OCI-LY3 (cell line): Measurements from ENCODE around the gene METAP2.

Source experiments
- H2AFZ ChIP-seq: fragments of 200-600, 300-600 bp; shearing (Covaris generic); 2 replicates; pipeline ENCODE4 v1.6.0; 2014; ENCODE audit warnings: antibody characterized with exemption, low read depth, low read length
- H3K27ac ChIP-seq: fragments of 200-600, 300-600 bp; sonication (generic); 2 replicates; pipeline ENCODE4 v1.5.1; 2014; ENCODE audit warnings: mild to moderate bottlenecking, low read length, moderate library complexity, mixed read lengths
- H3K27me3 ChIP-seq: fragments of 200-600, 300-600 bp; sonication (generic); 2 replicates; pipeline ENCODE4 v1.6.1; 2014; ENCODE audit warnings: low read depth, low read length, mixed read lengths
- H3K36me3 ChIP-seq: fragments of 200-600, 300-600 bp; sonication (generic); replicated peaks from 2 replicates; pipeline ENCODE3; 2014; ENCODE audit warnings: low read depth, low read length, mixed read lengths
- H3K4me1 ChIP-seq: fragments of 300-600, 200-600 bp; sonication (generic); 2 replicates; pipeline ENCODE4 v1.6.1; 2014; ENCODE audit warnings: low read length, mixed read lengths
- H3K4me2 ChIP-seq: fragments of 200-600, 300-600 bp; sonication (generic); 2 replicates; pipeline ENCODE4 v1.6.1; 2014; ENCODE audit warnings: low read length, mixed read lengths
- H3K4me3 ChIP-seq: fragments of 300-600, 200-600 bp; sonication (generic); 2 replicates; pipeline ENCODE4 v1.5.1; 2014; ENCODE audit warnings: antibody characterized with exemption, mild to moderate bottlenecking, low read length, moderate library complexity
- H3K79me2 ChIP-seq: fragments of 300-600, 200-600 bp; shearing (Covaris generic); 2 replicates; pipeline ENCODE4 v1.6.1; 2014; ENCODE audit warnings: mild to moderate bottlenecking, low read length, mixed read lengths
- H3K9ac ChIP-seq: fragments of 300-600, 200-600 bp; shearing (Covaris generic); 2 replicates; pipeline ENCODE4 v1.6.0; 2014; ENCODE audit warnings: mild to moderate bottlenecking, low read length, moderate library complexity
- H3K9me3 ChIP-seq: fragments of 200-600, 300-600 bp; shearing (Covaris generic); 2 replicates; pipeline ENCODE4 v1.6.1; 2014; ENCODE audit warnings: low read length, mixed read lengths; ENCODE audit not compliant: insufficient read depth
- H4K20me1 ChIP-seq: fragments of 200-600, 300-600 bp; sonication (generic); 2 replicates; pipeline ENCODE4 v1.6.1; 2016; ENCODE audit warnings: low read length, mixed read lengths; ENCODE audit not compliant: insufficient read depth
- EZH2phosphoT487 ChIP-seq: fragments of 200-600 bp; shearing (Covaris generic); IDR thresholded peaks from 2 replicates; pipeline ENCODE4 v1.6.1; 2018; ENCODE audit warnings: antibody characterized with exemption, mixed run types, low read depth
- TF ChIP-seq, protein P1 (sequence below): fragments of 200-600, 300-600 bp; sonication (generic); IDR thresholded peaks from 2 replicates; pipeline ENCODE4 v1.5.1; 2014; ENCODE audit warnings: antibody characterized with exemption, low read length, low read depth

The METAP2 gene

DNA sequence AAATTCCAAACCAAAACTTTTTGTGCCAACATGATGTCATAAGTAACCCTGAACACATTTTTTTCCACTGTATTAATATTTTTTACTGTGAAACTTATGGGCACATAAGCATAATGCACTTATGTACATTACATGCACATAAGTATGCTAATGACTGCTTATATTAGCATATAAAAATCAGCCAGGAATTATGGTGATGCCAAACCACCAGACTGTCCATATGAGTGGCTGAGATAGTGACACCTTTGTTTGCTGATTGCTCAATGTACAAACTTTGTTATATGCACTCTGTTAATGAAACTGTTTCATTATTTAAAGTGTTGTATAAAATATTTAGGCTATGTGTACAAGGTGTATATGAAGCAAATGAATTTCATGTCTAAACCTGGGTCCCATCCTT, 45.0 kb downstream of the METAP2 start:
- no peaks in the 10 kb centered on the region for H3K4me1 ChIP-seq
- H3K4me2 ChIP-seq: no peak overlapping the region
- H4K20me1 ChIP-seq: no peaks in the 10 kb centered on the region
- no peak overlapping the region for H3K27ac ChIP-seq
- H3K9me3 ChIP-seq: no peaks in the 10 kb centered on the region
- H3K9ac ChIP-seq: no peak overlapping the region
- H2AFZ ChIP-seq: no peak overlapping the region
- TF ChIP-seq, protein P1, sequence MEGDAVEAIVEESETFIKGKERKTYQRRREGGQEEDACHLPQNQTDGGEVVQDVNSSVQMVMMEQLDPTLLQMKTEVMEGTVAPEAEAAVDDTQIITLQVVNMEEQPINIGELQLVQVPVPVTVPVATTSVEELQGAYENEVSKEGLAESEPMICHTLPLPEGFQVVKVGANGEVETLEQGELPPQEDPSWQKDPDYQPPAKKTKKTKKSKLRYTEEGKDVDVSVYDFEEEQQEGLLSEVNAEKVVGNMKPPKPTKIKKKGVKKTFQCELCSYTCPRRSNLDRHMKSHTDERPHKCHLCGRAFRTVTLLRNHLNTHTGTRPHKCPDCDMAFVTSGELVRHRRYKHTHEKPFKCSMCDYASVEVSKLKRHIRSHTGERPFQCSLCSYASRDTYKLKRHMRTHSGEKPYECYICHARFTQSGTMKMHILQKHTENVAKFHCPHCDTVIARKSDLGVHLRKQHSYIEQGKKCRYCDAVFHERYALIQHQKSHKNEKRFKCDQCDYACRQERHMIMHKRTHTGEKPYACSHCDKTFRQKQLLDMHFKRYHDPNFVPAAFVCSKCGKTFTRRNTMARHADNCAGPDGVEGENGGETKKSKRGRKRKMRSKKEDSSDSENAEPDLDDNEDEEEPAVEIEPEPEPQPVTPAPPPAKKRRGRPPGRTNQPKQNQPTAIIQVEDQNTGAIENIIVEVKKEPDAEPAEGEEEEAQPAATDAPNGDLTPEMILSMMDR: no peak
- TF ChIP-seq EZH2phosphoT487: no peak
- H3K27me3 ChIP-seq: no peaks in the 10 kb centered on the region
- H3K36me3 ChIP-seq: peaks cover 15% of the 10 kb centered on the region
- H3K79me2 ChIP-seq: no peaks in the 10 kb centered on the region
- no peak overlapping the region for H3K4me3 ChIP-seq

DNA sequence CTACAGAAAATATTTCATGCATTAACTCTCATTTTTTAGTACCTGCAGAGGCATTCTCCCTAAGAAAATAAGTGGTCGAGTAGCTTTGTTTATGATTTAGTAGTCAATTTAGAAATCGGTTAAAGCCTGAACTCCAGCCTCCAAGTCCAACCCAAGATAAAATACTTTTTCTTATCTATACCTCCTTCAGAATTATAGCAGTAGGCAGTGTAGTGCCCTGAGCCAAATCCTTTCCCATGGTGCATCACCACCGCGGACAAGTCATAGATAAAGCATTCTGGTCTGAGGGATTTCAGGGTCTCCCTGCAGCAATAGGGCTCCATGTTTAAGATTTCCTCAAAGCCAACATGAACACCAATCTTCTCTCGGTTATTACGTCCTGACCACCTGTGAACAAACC, 46.9 kb downstream of the METAP2 start:
- no peak overlapping the region for H3K9ac ChIP-seq
- no peak overlapping the region for H2AFZ ChIP-seq
- H3K4me2 ChIP-seq: no peak overlapping the region
- H3K36me3 ChIP-seq: peaks cover 7% of the 10 kb centered on the region
- H3K79me2 ChIP-seq: no peaks in the 10 kb centered on the region
- H3K9me3 ChIP-seq: no peaks in the 10 kb centered on the region
- TF ChIP-seq EZH2phosphoT487: no peak
- TF ChIP-seq, protein P1: no peak
- no peak overlapping the region for H3K4me3 ChIP-seq
- no peaks in the 10 kb centered on the region for H4K20me1 ChIP-seq
- no peak overlapping the region for H3K27ac ChIP-seq
- H3K4me1 ChIP-seq: no peaks in the 10 kb centered on the region
- no peaks in the 10 kb centered on the region for H3K27me3 ChIP-seq

DNA sequence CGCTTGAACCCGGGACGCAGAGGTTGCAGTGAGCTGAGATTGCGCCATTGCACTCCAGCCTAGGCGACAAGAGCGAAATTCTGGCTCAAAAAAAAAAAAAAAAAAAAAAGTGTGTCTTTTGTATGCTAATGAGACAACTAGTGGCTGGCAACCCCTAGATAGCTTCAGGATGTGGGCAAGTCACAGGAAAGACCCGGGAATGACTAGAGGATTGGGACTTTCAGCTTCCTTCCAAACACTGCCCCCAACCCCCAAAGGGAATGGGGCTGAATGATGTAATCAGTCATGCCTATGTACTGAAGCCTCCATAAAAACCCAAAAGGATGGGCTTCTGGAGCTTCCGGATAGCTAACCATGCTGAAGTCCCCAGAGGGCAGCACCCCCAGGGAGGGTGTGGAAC, 48.7 kb downstream of the METAP2 start:
- no peak overlapping the region for H3K4me3 ChIP-seq
- no peaks in the 10 kb centered on the region for H3K27me3 ChIP-seq
- no peak for TF ChIP-seq EZH2phosphoT487
- TF ChIP-seq, protein P1: no peak
- H4K20me1 ChIP-seq: no peaks in the 10 kb centered on the region
- peaks cover 7% of the 10 kb centered on the region for H3K36me3 ChIP-seq
- no peak overlapping the region for H3K9ac ChIP-seq
- H3K27ac ChIP-seq: no peak overlapping the region
- H3K4me1 ChIP-seq: no peaks in the 10 kb centered on the region
- H3K79me2 ChIP-seq: no peaks in the 10 kb centered on the region
- no peaks in the 10 kb centered on the region for H3K9me3 ChIP-seq
- no peak overlapping the region for H2AFZ ChIP-seq
- H3K4me2 ChIP-seq: no peak overlapping the region

DNA sequence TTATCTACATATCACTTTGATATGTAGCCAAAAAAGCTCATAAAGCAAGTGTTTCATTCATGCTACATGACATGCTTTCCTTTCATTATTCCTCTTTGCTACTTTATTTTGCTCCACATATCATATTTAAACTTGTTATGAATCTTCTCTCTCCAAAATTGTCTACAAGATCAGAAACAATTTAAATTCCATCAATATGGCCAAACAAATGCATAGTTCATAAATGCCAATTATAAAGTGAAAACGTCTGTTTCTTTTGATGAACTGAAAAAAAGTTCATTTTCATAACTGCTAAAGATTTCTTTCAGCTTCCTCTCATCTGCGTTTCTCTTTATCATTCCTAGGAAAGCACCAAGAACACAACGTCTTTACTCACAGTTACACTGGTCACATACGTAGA, 54.5 kb downstream of the METAP2 start:
- Histone ChIP-seq H3K36me3 (no peaks in the 10 kb centered on the region), H2AFZ (no peak overlapping the region), H4K20me1 (no peaks in the 10 kb centered on the region)

More for the DNA sequence above, 54.5 kb downstream of the METAP2 start:
- peaks cover 11% of the 10 kb centered on the region for H3K4me1 ChIP-seq
- peaks cover 16% of the 10 kb centered on the region for H3K27me3 ChIP-seq
- peak overlapping the region; percentile 11; the same call in 1 of the 2 replicates for H3K4me2 ChIP-seq
- no peak overlapping the region for H3K9ac ChIP-seq
- H3K9me3 ChIP-seq: no peaks in the 10 kb centered on the region
- no peak overlapping the region for H3K27ac ChIP-seq
- no peak for TF ChIP-seq EZH2phosphoT487
- TF ChIP-seq, protein P1: no peak
- no peaks in the 10 kb centered on the region for H3K79me2 ChIP-seq
- no peak overlapping the region for H3K4me3 ChIP-seq
